HepG2 (cell line): ENCODE data around the gene DDX60. TPM values are rescaled to one million over a fixed set of nuclear protein-coding genes. Genes with fewer than 3 reads are reported as not detected.
"Not testable (repeated sequence)": the region's sequence is repeated elsewhere in the genome, so short reads cannot be mapped to it uniquely, and the experiment has no call there.

Experiments used
- ATAC-seq: fragments of 200-7000 bp; cut with Tn5 transposase; 3 replicates; pipeline ENCODE4 v1.9.1; 2020; ENCODE audit warnings: mild to moderate bottlenecking, moderate library complexity
- BruUV-seq: library from RNA; stranded (reverse); fragments of 400-500 nt; replicated peaks from 2 replicates; lab custom pipeline; 2021; lab: Mats Ljungman, UMichigan
- CTCF ChIA-PET: fragments of 300-600 bp; formaldehyde crosslinking; extraction: SDS; loops from one replicate; lab custom pipeline; 2021; ENCODE audit warnings: low total read pairs, inconsistent platforms, low intra/inter-chr PET ratio; lab: Yijun Ruan, JAX
- POLR2A ChIA-PET: fragments of 350-600 bp; sonication (Branson Sonifier 250); formaldehyde crosslinking; loops from one replicate; lab custom pipeline; 2020; ENCODE audit warnings: antibody characterized with exemption, inconsistent platforms; lab: Yijun Ruan, JAX
- DNase-seq: peaks from one replicate; pipeline ENCODE4 v3.0.0-alpha.2; 2015; ENCODE audit warnings: low spot score
- FAIRE-seq: peaks from 3 replicates; lab custom pipeline; 2011; peaks lifted over from hg19 to GRCh38; lab: Jason Lieb, UNC
- H2AFZ ChIP-seq: one replicate; pipeline ENCODE4 v1.6.1; 2011; ENCODE audit warnings: low read length, inconsistent platforms
- H3K27ac ChIP-seq: fragments of 300-600 bp; 3 replicates; pipeline ENCODE4 v1.8.0; 2011; ENCODE audit warnings: mixed run types, mild to moderate bottlenecking, mixed read lengths, low read length, inconsistent platforms; ENCODE audit not compliant: insufficient read depth; ENCODE audit errors: extremely low read length
- H3K27me3 ChIP-seq, 2 experiments: fragments of 200-600 bp in 1 of 2; 2 replicates in 1 of 2; 3 replicates in 1 of 2; pipeline versions ENCODE4 v1.6.0 to v1.8.0; 2011; ENCODE audit warnings: low read length in 2 of 2, mild to moderate bottlenecking in 2 of 2, moderate library complexity in 2 of 2, inconsistent platforms in 1 of 2; ENCODE audit not compliant: insufficient read depth in 2 of 2, control insufficient read depth in 1 of 2
- H3K36me3 ChIP-seq, 2 experiments: fragments of 200-600 bp in 1 of 2; replicated peaks in 1 of 2; 2 replicates in 1 of 2; 3 replicates in 1 of 2; pipeline versions ENCODE4 v1.5.1 to v1.8.0; 2011; ENCODE audit warnings: low read length in 2 of 2, inconsistent platforms in 1 of 2; ENCODE audit not compliant: insufficient read depth in 2 of 2, control insufficient read depth in 1 of 2
- H3K4me1 ChIP-seq: 2 replicates; pipeline ENCODE4 v1.5.1; 2012; ENCODE audit warnings: low read length, inconsistent platforms; ENCODE audit not compliant: insufficient read depth
- H3K4me2 ChIP-seq: 2 replicates; pipeline ENCODE4 v1.6.0; 2011; ENCODE audit warnings: low read depth, low read length, inconsistent platforms
- H3K4me3 ChIP-seq, 3 experiments: fragments of 200-600 bp in 1 of 3; sonication (generic), shearing (Covaris generic) in 1 of 3; replicated peaks in 1 of 3; 2 replicates each; pipeline ENCODE4 v1.5.1; 2011 to 2016; ENCODE audit warnings: low read length in 3 of 3, inconsistent platforms in 2 of 3, low read depth in 2 of 3, mild to moderate bottlenecking in 2 of 3, control low read depth in 1 of 3, mixed read lengths in 1 of 3; ENCODE audit not compliant: insufficient read depth in 1 of 3
- H3K79me2 ChIP-seq: one replicate; pipeline ENCODE4 v1.6.1; 2011; ENCODE audit warnings: low read length, inconsistent platforms; ENCODE audit not compliant: insufficient read depth
- H3K9ac ChIP-seq: 2 replicates; pipeline ENCODE4 v1.6.0; 2011; ENCODE audit warnings: mild to moderate bottlenecking, low read depth, low read length, inconsistent platforms; ENCODE audit not compliant: insufficient read depth
- H3K9me3 ChIP-seq: 2 replicates; pipeline ENCODE4 v1.5.1; 2012; ENCODE audit warnings: mild to moderate bottlenecking, low read length
- H4K20me1 ChIP-seq: 2 replicates; pipeline ENCODE4 v1.6.0; 2011; ENCODE audit warnings: inconsistent platforms, mild to moderate bottlenecking, low read length, moderate library complexity; ENCODE audit not compliant: insufficient read depth
- CTCF ChIP-seq: sonication (generic); formaldehyde crosslinking; IDR thresholded peaks from 2 replicates; pipeline ENCODE4 v1.5.0; 2020; ENCODE audit warnings: mild to moderate bottlenecking, missing genetic modification reagents, moderate library complexity
- HOXA5 ChIP-seq: sonication (generic); formaldehyde crosslinking; IDR thresholded peaks from 2 replicates; pipeline ENCODE4 v1.4.0; 2020; ENCODE audit warnings: missing genetic modification reagents
- JUN ChIP-seq: sonication (generic); formaldehyde crosslinking; IDR thresholded peaks from 2 replicates; pipeline ENCODE4 v1.4.0; 2020; ENCODE audit warnings: mild to moderate bottlenecking, missing genetic modification reagents
- NFE2L2 ChIP-seq: fragments of 150-350 bp; IDR thresholded peaks from 2 replicates; pipeline ENCODE4 v1.6.1; 2014; ENCODE audit warnings: low read length
- NFKBIZ ChIP-seq: IDR thresholded peaks from 2 replicates; pipeline ENCODE4 v1.6.1; 2018; ENCODE audit warnings: missing genetic modification reagents, missing compliant biosample characterization
- ZKSCAN5 ChIP-seq: sonication (generic); formaldehyde crosslinking; IDR thresholded peaks from 2 replicates; pipeline ENCODE4 v1.5.1; 2020; ENCODE audit warnings: mild to moderate bottlenecking, missing genetic modification reagents
- ZNF496 ChIP-seq: sonication (generic); formaldehyde crosslinking; IDR thresholded peaks from 2 replicates; pipeline ENCODE4 v1.8.1; 2023; ENCODE audit warnings: mild to moderate bottlenecking, moderate library complexity, missing genetic modification reagents; ENCODE audit not compliant: insufficient replicate concordance
- ZNF549 ChIP-seq: sonication (generic); formaldehyde crosslinking; IDR thresholded peaks from 2 replicates; pipeline ENCODE4 v1.5.0; 2020; ENCODE audit warnings: missing genetic modification reagents
- WGBS: methylation state at CpG from one replicate; pipeline ENCODE4 v1.1.6; 2017; ENCODE audit warnings: low lambda C conversion rate; 5-methylcytosine and 5-hydroxymethylcytosine counted together
- in situ Hi-C: cut with HindIII; loops from 2 replicates; pipeline ENCODE4 v1.10.0; 2017; ENCODE audit warnings: low pct_unique_long_range_greater_than_20kb; ENCODE audit not compliant: extremely low pct_ligation_motif_present
- intact Hi-C: fragments of 100-400 bp; cut with micrococcal nuclease; formaldehyde crosslinking; loops from one replicate; pipeline ENCODE4 v1.10.0; 2022; ENCODE audit not compliant: unreplicated experiment
- polyA plus RNA-seq, 8 experiments: library from polyadenylated mRNA; depleted of rRNA in 3 of 8; stranded (reverse) in 7 of 8; unstranded in 1 of 8; fragments of >200 nt; fragmentation: Illumina TruSeq in 4 of 8; extraction: Trizol in 4 of 8; gene quantifications; 2 replicates each; pipeline versions ENCODE4 v1.2.1 to v1.2.3, GENCODE V29; 2011 to 2016; ENCODE audit warnings: low read depth in 4 of 8, missing spikeins in 1 of 8, mixed read lengths in 1 of 8; ENCODE audit not compliant: insufficient read depth in 1 of 8
- total RNA-seq, 5 experiments: library from RNA; depleted of rRNA; stranded (reverse); fragments of >200 nt; fragmentation: Illumina TruSeq; extraction: Trizol; gene quantifications; 2 replicates each; pipeline ENCODE4 v1.2.3, GENCODE V29; 2016; ENCODE audit warnings: low read depth in 1 of 5
- TF ChIP-seq, protein P1 (sequence below): sonication (generic); formaldehyde crosslinking; IDR thresholded peaks from 2 replicates; pipeline ENCODE4 v1.4.0; 2020; ENCODE audit warnings: missing genetic modification reagents
- TF ChIP-seq, protein P2 (sequence below): sonication (generic); formaldehyde crosslinking; IDR thresholded peaks from 2 replicates; pipeline ENCODE4; 2020; ENCODE audit warnings: missing genetic modification reagents, mild to moderate bottlenecking, borderline replicate concordance
- TF ChIP-seq, protein P3 (sequence below): sonication (generic); formaldehyde crosslinking; IDR thresholded peaks from 2 replicates; pipeline ENCODE4 v1.4.0; 2020; ENCODE audit warnings: mild to moderate bottlenecking, missing genetic modification reagents

DDX60 gene
- total and polyA plus RNA-seq, 2 of the 13 experiments (the other 11 are each of a cell fraction or from before 2014, with no cell fraction given): 0.35 TPM; not detected in 1

DNA sequence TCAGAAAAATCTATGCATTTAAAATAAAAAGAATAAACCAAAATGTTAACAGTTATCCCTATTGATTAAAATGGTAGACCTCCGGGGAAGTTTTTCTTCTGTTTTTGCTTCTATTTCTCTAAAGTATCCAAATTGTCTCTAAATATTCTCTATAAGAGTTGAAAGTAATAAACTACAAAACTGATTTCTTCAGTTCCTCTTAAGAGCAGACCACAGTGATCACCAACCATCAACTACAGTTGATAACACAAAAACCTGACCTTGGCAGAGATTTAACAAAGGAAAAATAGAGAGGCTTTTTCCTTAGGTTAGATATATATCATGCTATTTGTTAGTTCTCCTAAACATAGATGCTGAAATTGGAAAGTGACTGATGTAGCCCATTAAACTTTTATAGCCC, 27.3 kb downstream of the DDX60 start:
- ChIA-PET POLR2A (no interaction called here), CTCF (no interaction called here)
- Histone ChIP-seq H3K9me3 (no peaks in the 10 kb centered on the region), H3K4me3 (no peak overlapping the region), H3K4me1 (no peaks in the 10 kb centered on the region), H3K79me2 (no peaks in the 10 kb centered on the region), H3K4me2 (no peak overlapping the region), H2AFZ (no peak overlapping the region), H4K20me1 (no peaks in the 10 kb centered on the region), H3K27me3 (no peaks in the 10 kb centered on the region), H3K36me3 (no peaks in the 10 kb centered on the region), H3K9ac (no peak overlapping the region), H3K27ac (no peak overlapping the region)
- in situ Hi-C loops (no loop called here), intact Hi-C loops (no loop called here)
- DNase-seq (no peak), ATAC-seq (no peak), FAIRE-seq (no peak)
- 0% methylated on average over 1 of the region's 1 CpG for WGBS
- no TSS peak for BruUV-seq
- no peak for TF ChIP-seq ZKSCAN5 (CRISPR knock-in tag)
- TF ChIP-seq NFE2L2: no peak
- TF ChIP-seq CTCF (CRISPR knock-in tag): no peak
- TF ChIP-seq JUN (CRISPR knock-in tag): no peak
- no peak for TF ChIP-seq HOXA5
- TF ChIP-seq ZNF496: no peak
- TF ChIP-seq, protein P1, sequence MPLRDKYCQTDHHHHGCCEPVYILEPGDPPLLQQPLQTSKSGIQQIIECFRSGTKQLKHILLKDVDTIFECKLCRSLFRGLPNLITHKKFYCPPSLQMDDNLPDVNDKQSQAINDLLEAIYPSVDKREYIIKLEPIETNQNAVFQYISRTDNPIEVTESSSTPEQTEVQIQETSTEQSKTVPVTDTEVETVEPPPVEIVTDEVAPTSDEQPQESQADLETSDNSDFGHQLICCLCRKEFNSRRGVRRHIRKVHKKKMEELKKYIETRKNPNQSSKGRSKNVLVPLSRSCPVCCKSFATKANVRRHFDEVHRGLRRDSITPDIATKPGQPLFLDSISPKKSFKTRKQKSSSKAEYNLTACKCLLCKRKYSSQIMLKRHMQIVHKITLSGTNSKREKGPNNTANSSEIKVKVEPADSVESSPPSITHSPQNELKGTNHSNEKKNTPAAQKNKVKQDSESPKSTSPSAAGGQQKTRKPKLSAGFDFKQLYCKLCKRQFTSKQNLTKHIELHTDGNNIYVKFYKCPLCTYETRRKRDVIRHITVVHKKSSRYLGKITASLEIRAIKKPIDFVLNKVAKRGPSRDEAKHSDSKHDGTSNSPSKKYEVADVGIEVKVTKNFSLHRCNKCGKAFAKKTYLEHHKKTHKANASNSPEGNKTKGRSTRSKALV (CRISPR knock-in tag): no peak
- no peak for TF ChIP-seq NFKBIZ (CRISPR knock-in tag)
- TF ChIP-seq, protein P2, sequence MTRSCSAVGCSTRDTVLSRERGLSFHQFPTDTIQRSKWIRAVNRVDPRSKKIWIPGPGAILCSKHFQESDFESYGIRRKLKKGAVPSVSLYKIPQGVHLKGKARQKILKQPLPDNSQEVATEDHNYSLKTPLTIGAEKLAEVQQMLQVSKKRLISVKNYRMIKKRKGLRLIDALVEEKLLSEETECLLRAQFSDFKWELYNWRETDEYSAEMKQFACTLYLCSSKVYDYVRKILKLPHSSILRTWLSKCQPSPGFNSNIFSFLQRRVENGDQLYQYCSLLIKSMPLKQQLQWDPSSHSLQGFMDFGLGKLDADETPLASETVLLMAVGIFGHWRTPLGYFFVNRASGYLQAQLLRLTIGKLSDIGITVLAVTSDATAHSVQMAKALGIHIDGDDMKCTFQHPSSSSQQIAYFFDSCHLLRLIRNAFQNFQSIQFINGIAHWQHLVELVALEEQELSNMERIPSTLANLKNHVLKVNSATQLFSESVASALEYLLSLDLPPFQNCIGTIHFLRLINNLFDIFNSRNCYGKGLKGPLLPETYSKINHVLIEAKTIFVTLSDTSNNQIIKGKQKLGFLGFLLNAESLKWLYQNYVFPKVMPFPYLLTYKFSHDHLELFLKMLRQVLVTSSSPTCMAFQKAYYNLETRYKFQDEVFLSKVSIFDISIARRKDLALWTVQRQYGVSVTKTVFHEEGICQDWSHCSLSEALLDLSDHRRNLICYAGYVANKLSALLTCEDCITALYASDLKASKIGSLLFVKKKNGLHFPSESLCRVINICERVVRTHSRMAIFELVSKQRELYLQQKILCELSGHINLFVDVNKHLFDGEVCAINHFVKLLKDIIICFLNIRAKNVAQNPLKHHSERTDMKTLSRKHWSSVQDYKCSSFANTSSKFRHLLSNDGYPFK (CRISPR knock-in tag): no peak
- TF ChIP-seq ZNF549 (CRISPR knock-in tag): no peak
- TF ChIP-seq, protein P3, sequence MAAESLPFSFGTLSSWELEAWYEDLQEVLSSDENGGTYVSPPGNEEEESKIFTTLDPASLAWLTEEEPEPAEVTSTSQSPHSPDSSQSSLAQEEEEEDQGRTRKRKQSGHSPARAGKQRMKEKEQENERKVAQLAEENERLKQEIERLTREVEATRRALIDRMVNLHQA: no peak

DNA sequence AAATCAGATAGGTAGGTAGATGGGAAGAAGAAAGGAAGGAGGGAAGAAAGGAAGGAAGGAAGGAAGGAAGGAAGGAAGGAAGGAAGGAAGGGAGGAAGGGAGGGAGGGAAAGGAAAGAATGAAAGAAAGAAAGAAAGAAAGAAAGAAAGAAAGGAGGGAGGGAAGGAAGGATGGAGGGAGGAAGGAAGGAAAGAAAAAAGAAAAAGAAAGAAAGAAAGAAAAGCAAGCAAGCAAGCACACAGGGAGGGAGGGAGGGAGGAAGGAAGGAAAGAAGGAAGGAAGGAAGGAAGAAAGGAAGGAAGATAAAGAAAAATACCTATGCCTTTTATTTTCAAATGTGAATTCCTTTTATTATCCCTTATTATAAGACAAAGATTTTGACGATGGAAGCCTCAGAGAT, 32.7 kb downstream of the DDX60 start:
- H3K4me3 ChIP-seq, H3K4me1 ChIP-seq, H3K36me3 ChIP-seq, H3K9ac ChIP-seq, DNase-seq, intact Hi-C loops, H4K20me1 ChIP-seq, H2AFZ ChIP-seq, H3K27ac ChIP-seq, H3K9me3 ChIP-seq, H3K4me2 ChIP-seq, H3K79me2 ChIP-seq, CTCF ChIA-PET, in situ Hi-C loops, H3K27me3 ChIP-seq, POLR2A ChIA-PET, BruUV-seq, ATAC-seq, FAIRE-seq: not testable (repeated sequence)
- 0% methylated on average over 1 of the region's 1 CpG for WGBS
